COLO829 (cell line): ENCODE data around the gene GPR146.

Experiments
- DNase-seq: peaks from one replicate; pipeline ENCODE4 v3.0.0; 2012; ENCODE audit warnings: low spot score

The GPR146 gene

DNA sequence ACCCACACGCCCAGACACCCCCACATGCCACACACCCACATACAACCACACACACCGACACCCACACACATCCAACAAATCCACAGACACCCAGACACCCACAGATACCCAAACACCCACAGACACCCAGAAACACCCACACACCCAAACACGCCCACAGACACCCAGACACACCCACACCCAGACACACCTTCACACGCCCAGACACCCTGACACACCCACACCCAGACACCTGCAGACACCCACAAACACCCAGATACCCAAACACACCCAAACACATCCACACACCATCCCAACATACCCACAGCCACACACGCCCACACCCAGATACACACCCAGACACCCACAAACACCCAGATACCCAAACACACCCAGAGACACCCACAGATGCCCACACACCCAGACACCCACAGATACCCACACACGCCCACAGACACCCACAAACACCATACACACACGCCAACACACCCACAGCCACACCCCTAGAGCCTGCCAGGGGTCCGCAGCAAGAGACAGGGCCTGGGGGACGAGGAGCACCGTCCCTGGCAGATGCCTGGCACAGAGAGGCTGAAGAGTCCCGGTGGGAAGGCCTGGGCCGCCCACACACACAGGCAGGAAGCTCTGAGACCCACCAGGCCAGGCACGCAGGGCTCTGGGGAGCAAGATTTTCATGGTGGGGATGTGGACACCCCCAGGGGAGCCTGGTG is 32.9 kb upstream of the GPR146 start:
- no peak for DNase-seq

DNA sequence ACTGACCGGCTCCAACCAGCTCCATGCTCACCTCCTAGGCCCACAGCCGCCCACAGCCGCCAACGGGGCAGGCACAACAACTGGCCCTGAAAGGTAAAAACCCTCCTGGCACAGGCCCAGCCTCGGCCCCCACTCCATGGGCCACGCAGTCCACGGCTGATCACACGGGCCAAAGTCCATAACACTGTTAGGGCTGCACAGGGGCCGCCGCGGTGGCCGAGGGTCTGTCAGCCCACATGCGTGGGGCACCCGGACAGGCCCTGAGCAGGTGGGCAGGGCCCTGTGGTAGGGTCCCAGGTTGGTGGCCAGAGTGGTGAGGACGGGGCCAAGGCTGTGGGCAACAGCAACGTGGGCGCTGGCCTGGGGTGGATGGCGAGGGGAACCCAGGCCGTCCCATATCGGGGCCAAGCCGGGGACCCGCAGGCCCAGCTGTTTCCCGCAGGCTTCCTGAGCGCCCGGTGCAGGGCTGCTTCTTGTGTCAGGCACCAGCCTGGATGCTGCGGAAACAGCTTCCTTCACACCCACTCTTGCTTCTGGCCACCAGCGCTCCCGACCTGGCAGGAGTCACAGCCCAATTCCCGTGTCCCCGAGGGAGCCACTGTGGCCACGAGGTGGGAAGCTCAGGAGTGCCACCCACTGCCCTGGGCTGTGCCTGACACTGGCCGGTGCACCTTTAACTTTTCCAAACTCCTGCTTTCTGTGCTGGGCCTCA is 32.2 kb upstream of the GPR146 start:
- DNase-seq, result no peak

DNA sequence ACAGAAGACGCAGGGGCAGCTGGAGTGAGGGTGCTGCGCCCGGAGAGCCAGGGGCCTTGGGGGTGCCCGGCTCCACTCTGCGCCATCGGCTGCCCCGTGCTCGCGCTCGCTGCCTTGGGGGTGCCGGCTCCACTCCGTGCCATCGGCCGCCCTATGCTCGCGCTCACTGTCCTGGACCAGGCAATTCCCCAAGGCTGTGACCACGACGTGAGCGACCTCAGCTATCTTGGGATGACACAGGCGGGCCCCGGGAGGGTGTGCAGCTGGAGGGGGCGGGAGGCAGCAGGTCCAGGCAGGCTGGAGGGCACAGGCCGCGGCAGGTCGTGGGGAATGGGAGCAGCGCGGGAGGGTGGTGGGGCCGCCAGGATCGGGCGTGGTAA is 31.6 kb upstream of the GPR146 start:
- DNase-seq, result no peak

DNA sequence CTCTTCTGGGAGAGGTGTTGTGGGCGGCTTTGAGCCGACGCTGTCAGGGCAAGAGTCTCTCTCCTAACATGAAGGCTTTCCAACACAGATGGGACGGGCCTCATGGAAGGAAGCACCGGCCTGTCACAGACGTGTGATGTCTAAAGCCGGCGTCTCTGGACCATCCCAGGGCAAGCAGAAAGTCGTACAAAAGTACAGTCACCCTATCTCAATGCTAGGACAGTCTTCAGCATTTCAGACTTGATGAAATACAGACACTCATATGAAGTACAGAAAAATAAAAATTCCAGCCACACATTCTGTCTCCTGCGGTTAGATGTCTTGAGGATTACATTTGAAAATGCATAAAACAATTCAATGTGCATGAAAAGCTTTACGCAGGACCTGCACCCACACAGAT is 30.8 kb upstream of the GPR146 start:
- DNase-seq, result no peak

DNA sequence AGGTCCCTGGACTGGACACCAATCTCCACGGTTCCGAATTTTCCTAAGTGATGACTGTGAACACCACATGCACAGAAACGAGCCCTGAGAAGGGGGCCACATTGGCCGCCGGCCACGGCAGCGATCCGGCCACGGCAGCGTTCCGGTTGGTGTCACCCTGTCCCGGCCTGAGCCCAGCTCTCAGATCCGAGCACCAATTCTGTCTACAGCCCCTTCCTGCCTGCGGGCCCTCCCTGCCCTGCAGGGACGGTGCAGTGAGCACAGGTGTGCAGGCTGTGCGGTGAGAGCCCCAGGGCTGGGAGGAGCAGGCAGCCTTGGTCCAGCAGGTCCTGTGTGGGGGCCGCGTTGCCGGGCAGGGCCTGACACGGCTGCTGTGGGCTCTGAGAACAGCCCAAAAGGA is 29.7 kb upstream of the GPR146 start:
- no peak for DNase-seq

DNA sequence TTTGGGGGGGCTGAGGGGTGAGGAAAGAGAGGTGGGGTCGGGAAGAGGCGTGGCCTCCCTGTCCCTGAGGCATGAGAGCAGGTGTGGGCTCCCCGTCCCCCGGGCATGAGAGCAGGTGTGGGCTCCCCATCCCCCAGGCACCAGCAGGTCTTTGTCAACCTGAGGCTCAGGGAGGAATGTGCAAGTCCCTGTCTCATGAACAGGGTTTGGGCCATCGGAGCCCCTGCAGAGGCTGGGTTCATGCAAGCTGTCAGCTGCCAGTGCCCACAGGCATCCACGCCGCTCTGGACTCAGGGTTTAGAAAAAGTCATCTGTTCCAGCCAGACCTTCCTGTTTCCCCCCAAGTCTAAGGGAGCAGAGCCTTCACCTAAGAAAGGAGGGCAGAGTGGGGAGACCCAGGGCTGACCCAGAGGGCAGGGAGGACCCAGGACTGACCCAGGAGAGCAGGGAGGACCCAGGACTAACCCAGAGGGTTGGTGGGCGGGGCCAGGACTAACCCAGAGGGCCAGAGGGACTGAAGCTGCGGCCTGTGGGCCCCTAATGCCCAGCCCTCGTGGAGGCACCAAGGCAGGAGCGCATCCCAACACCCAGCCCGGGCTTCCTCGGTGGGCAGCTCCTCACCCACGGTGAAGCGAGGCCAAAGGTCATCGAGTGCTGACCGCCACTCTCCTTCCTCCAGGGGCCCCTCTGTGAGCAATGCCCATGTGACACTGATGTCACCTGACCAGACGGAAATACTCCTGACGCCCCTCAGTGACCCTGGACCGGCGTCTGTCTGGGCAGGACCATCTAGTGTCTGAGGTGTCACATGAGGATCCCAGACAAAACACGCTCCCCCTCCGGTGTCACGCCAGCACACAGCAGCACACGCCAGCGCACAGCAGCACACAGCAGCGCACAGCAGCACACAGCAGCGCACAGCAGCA is 28.9 kb upstream of the GPR146 start:
- no peak for DNase-seq

DNA sequence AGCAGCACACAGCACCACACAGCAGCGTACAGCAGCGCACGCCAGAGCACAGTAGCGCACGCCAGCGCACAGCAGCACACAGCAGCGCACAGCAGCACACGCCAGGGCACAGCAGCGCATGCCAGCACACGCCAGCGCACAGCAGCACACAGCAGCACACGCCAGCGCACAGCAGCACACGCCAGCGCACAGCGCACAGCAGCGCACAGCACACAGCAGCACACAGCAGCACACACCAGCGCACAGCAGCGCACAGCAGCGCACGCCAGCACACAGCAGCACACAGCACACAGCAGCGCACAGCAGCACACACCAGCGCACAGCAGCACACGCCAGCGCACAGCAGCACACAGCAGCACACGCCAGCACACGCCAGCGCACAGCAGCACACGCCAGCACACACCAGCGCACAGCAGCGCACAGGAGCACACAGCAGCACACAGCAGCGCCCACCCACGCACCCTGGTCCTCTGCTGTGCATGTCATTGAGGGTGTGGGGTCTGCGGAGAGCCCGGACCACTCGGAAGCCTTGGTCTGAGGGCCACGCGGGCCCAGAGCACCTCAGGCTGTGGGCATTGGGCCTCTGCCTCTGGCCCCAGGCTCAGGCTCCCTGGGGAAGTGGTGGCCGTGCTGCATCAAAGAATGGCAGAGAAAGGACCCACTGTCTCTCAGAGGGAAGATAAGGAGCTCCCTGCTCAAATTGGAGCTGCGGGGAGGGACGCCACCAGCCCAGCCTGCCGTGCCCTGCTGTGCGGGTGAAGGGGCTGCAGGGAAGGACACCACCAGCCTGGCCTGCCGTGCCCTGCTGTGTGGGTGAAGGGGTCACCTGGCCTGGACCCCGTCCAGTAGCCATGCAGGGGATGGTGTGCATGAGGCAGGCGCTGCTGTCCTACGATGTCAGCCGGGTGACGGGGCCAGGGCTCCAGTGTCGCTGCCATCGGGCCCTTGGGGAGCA is 27.5 kb upstream of the GPR146 start:
- no peak for DNase-seq

DNA sequence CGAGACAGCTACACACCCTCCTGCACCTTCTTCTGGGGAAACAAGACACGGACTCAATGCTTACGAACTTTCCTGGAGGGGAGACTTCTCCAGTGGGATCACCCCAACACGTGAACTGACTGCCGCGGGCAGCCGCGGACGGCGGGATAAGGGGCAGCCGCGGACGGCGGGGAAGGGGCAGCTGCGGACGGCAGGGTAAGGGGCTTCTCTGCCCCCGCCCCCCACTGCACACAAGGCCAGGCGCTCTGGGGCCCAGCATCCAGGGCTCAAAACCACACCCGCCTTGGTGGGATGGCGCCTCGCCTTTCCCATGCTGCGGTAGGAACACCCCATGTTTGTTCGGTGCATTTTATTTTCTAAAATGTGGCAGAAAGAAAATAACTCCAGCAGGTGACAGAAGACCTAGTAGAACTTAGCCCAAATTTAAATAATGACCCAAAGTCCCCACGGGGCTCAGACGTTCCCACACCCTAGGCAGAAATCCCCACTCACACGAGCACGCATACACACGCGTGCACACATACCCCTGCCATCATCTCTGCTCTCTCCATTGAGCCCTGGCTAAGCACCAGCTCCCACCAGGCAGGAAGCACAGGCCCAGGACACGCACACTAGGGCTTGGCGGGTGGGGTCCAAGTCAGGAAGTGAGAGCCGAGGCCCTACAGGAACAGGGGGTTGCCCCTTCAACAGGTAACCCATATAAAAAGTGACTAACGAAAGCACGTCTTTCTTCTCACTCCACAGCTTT is 26.6 kb upstream of the GPR146 start:
- no peak for DNase-seq

DNA sequence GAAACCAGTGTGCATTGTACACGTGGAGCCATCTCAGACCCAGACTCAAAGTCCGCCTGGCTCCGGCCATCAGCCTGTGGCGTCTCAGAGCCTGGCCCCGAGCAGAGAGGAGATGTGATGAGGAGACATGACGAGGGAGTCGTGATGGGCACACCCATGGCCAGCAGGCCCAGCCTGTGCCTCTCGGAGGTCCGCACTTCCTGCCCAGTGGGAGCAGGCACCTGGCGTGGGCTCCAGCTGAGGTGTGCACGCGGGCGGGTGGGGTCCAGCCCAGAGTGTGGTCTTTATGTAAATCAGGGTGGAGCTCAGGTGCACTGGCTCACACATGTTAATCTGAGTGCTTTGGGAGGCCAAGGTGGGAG is 26.0 kb upstream of the GPR146 start:
- DNase-seq, result no peak

DNA sequence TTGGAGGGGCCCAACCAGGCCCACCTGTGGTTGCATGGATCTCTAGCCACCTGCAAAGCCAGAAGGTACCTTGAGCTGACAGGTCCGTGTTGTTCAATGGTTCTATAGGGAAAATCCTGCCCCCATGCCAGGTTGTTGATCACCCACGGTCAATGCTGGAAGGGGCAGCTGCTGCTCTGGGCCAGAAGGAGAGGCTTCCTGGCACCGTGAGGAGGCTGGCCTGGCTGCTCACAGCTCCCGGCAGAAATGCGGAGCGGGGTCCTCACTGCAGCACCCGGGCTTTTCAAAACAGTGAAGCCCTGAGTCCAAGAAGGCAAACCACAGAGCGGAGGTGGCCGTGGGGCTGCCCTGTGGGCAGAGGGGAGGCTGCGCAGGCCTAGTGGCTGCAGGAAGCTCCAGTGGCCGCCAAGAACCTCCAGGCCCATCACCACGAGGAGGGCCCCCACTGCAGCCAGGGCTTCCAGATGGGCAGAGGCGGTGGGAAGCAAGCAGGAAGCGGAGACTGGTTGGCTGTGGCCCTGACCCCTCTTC is 25.0 kb upstream of the GPR146 start:
- DNase-seq, result no peak

DNA sequence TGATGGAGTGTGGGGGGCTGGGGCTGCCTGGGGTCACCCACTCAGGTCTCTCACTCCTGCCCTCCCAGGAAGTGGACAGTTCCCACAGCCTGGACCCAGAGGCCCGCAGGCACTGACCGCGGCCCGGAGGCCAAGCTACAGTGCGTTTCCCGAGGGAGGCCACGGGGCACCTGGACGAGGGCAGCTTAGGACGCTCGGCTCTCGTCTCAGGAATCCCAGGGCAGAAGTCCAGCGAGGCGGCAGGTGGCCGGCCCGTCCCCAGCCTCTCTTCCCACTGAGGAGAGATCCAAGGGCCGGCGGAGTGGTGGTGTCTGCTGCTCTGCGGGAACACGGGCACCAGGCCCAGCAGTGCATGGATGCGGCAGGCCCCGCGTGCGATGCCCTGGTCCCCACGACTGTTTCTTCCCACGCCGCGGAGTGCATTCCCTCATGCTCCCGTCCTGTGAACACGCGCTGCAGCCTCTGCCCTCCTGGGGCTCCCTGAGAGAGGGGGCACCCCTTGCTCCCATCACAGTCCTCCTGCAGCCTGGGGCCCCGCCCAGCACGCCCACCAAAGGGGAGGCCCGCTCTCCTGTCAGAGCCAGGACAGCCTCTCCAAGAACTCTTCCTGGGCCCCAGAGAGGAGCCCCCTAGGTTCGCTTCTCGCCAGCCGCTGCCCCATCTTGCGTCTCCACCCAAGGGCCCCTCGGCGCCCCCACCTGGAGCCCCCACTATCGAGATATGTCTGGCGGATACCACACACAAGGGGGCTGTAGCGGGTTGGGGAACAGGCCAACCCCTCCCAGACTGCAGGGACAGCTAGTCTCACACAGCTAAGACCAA is 24.3 kb upstream of the GPR146 start:
- no peak for DNase-seq

DNA sequence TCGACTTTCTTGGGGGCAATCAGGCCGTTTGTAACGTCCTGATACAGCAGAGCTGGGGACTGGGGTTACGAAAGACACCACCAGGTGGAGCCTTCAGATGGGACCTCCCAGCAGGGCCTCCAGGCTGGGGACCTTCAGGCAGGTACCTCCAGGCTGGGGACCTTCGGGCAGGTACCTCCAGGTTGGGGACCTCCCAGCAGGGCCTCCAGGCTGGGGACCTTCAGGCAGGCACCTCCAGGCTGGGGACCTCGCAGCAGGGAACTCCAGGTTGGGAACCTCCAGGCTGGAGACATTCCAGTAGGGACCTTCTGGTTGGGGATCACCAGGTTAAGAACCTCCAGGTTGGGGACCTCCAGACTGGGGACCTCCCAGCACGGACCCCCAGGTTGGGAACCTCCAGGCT is 23.5 kb upstream of the GPR146 start:
- DNase-seq, result no peak

DNA sequence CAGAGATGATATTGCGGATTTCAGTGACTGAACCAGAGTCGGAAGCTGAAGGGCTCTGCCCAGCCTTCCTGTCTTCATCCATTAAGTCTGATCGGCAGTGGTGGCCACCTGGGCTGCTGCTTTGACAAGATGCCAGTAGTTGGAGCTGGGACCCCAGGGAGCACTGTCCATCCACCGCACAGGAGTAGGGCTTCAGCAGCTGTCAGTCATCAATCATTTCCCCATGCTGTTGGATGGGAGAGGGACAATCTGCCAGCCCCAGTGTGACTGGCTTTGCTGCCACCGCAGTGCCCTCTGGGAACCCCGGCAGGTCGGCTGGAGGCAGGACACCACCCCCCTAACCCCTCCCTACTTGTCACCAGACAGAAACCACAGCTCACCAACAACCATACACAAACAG is 23.0 kb upstream of the GPR146 start:
- no peak for DNase-seq

DNA sequence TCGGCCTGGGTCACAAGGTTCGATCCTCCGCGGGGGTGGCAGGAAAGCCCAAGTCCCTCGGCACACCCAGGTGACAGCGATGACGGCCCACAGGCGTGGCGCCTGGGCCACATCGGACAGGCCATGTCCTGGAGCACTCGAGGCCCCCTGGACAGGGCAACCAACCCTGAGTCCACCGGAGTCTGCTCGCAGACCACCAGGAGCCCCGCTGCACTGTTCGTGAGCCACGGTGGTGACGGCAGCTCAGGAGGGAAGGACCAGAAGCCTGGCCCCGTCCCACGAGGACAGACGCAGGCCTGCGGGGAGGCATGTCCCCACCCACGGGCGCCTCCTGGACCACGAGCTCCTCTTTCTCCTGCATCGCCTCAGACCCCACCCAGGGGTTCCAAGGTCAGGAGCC is 22.4 kb upstream of the GPR146 start:
- no peak for DNase-seq

DNA sequence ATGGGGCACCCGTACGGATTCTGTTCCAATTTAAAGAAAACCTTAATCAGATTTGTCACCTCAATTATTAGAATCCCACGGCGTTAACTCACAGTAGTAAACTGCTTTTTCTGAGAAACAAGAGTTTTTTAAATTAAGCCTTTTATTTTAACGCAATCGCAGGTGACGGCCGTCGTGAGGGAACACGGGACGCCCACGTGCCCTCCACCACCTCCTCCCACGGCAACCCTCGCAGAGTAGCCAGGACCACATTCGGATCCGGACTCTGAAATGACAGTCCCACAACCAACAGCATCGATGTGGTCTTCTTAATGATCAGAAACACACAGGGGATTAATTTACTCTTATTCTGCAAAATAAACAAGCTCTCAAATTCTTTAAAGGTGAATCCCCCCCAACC is 22.0 kb upstream of the GPR146 start:
- no peak for DNase-seq

DNA sequence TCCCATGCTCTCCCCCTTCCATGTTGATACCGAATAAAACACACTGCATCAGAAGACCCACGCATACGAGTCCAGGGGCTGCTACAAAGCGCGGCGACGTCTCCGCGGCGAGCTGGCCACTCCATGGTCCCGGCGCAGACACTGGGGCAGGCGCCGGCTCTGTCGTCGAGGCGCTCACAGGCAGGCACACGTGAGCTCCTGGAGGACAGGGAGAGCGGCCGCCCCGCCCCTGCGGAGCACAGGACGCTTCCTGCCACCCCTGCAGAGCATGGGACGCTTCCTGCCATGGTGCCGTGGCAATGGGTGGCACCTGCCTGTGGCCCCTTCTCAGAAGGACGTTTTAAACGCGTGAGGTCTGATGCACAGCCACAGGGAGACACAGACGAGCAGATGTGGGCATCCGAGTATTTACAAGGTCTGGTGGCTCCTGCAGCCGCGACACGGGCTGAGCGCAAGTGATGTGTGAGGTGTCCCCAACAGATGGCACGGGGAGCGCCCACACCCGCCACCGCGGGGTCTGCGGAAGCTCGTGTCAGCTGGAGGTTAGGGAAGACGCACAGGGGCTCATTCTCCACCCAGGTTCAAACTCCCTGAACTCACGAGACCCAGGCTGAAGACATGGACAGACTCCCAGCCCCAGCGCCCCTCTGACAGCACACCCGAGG is 21.4 kb upstream of the GPR146 start:
- DNase-seq, result no peak

DNA sequence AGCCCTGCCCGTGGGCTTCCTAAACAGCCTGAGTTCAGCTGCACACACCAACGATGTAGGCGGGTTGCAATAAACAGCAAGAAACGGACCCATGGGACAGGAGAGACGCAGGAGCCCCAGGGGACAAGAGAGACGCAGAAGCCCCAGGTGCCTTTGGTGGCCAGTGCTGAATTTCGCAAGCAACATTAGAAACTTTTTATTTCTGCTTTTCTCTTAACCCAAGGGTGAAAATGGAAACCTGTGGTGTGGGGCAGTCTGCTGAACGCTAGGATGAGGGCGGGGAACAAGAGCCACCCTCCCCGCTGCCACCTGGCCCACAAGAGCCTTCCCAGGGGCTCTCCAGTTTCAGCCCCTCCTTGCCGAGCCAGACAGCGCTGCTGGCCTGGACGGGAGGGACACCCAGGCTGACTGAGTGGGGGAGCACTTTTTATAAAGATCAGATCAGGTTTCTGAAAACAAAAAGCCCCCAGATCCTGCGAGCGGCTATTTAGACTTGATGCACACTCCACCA is 20.0 kb upstream of the GPR146 start:
- no peak for DNase-seq

DNA sequence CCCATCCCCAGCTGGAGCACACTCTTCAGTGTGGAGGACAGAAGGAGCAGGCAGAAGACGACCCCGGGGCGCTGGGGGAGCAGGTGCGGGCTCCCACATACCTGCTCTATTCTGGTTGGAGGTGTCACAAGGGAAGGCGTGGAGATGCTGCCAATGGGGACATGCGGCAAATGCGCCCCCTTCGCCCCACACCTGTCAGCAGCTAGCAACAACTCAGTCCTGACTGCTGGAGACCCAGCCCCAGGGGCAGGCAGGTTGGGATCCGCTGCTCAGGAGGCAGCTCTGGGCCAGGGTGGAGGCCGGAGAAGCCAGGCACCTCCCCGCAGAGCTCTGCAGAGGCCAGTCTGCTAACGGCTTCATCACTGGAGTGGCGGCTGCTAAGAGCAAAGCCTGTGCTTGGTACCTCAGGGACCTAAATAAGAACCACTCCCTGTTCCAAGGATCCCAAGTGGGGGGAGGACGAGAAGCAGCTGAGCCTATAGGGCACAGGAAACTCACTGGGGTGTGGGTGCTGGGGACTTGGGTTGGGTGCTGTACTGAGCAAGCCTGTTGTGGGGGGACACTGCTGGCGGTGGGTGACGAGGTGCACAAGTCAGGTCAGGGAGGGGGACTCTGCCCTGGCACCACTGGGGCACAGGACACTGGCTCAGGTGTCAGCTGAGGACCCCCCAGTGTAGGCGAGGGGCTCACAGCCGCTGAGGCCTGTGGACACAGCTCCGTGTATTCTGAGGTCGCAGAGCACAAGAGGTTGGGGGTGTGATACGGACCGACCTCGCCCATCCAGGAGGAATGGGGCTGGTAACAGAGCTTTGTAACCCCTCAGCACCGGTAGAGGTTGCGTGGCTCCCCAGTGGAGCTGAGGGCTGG is 19.2 kb upstream of the GPR146 start:
- no peak for DNase-seq
